Breast epithelium (tissue), 3 donors: ENCODE results near the gene ANKMY1.

Experiments
- POLR2A ChIP-seq: fragments of 450-650 bp; IDR thresholded peaks from one replicate; pipeline ENCODE4 v1.6.1; 2016; ENCODE audit warnings: antibody characterized with exemption, mild to moderate bottlenecking, moderate library complexity
- TF ChIP-seq, protein P1 (sequence below), 3 donors: fragments of 450-650 bp; IDR thresholded peaks; one replicate each; pipeline ENCODE4 v1.5.1; 2016 to 2017; ENCODE audit warnings: antibody characterized with exemption in 3 of 3, mild to moderate bottlenecking in 3 of 3, moderate library complexity in 3 of 3

DNA sequence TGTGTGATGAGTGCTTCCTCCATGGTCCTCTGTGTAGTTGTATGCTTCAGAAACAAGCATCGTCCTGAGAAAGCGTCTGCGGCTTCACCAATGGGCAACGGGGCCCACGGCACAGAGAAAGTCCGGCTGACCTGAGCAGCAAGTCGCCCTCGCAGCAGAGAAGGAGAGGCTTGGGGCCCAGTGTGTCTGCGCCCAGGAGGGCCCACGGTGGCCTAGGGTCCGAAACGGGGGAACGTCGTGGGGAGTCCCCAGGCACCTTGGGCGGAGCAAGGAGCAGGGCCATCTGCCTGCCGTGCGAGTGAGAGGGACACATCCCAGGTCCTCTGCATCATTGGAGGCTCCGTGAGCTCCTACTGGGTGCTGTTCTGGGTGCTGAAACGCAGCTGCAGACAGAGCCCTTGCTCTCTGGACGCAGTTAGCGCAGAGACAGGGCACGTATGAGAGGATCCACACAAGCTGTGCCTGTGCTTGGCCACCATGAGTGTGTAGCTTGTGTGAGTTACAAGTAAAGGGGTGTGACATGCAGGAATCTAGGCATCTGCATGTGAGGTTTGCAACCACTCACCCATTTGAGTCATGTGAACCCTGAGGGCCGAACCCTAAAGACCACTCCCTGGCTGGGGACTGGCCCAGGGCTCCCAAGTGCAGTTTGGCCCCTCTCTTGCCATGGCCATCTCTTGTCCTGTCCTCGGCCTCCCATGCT lies 111.7 kb downstream of the ANKMY1 start:
- TF ChIP-seq, protein P1, sequence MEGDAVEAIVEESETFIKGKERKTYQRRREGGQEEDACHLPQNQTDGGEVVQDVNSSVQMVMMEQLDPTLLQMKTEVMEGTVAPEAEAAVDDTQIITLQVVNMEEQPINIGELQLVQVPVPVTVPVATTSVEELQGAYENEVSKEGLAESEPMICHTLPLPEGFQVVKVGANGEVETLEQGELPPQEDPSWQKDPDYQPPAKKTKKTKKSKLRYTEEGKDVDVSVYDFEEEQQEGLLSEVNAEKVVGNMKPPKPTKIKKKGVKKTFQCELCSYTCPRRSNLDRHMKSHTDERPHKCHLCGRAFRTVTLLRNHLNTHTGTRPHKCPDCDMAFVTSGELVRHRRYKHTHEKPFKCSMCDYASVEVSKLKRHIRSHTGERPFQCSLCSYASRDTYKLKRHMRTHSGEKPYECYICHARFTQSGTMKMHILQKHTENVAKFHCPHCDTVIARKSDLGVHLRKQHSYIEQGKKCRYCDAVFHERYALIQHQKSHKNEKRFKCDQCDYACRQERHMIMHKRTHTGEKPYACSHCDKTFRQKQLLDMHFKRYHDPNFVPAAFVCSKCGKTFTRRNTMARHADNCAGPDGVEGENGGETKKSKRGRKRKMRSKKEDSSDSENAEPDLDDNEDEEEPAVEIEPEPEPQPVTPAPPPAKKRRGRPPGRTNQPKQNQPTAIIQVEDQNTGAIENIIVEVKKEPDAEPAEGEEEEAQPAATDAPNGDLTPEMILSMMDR (IDR thresholded peaks at IDR 0.05): no peak
- no peak for TF ChIP-seq POLR2A
